Fibroblast of lung (primary cell): ENCODE measurements around the gene TOP1.

Source experiments
- EZH2 ChIP-seq: IDR thresholded peaks from 2 replicates; pipeline ENCODE4 v1.5.1; 2012; ENCODE audit warnings: low read length, control low read depth, mild to moderate bottlenecking; ENCODE audit errors: missing control alignments
- TF ChIP-seq, protein P1 (sequence below), 2 donors: IDR thresholded peaks in 1 of 2; conservative IDR thresholded peaks in 1 of 2; 1 replicate in 1 of 2; 2 replicates in 1 of 2; pipeline ENCODE4 v1.5.1; 2011 to 2012; ENCODE audit warnings: low read length in 2 of 2, control low read depth in 1 of 2, inconsistent platforms in 1 of 2, low read depth in 1 of 2, mild to moderate bottlenecking in 1 of 2

GRCh38 chr20:41118632-41119031 is 90.0 kb downstream of the TOP1 start:
- TF ChIP-seq, protein P1, sequence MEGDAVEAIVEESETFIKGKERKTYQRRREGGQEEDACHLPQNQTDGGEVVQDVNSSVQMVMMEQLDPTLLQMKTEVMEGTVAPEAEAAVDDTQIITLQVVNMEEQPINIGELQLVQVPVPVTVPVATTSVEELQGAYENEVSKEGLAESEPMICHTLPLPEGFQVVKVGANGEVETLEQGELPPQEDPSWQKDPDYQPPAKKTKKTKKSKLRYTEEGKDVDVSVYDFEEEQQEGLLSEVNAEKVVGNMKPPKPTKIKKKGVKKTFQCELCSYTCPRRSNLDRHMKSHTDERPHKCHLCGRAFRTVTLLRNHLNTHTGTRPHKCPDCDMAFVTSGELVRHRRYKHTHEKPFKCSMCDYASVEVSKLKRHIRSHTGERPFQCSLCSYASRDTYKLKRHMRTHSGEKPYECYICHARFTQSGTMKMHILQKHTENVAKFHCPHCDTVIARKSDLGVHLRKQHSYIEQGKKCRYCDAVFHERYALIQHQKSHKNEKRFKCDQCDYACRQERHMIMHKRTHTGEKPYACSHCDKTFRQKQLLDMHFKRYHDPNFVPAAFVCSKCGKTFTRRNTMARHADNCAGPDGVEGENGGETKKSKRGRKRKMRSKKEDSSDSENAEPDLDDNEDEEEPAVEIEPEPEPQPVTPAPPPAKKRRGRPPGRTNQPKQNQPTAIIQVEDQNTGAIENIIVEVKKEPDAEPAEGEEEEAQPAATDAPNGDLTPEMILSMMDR (conservative IDR thresholded peaks at IDR 0.05 in 1 of 2, IDR thresholded peaks at IDR 0.05 in 1 of 2; ENCODE audit: low read depth in 1 of 2, low read length in 2 of 2): no peak
- no peak for TF ChIP-seq EZH2
